Dermis microvascular lymphatic vessel endothelial cell (primary cell): ENCODE data around the gene CPAMD8. TPM values are rescaled to one million over a fixed set of nuclear protein-coding genes. Genes with fewer than 3 reads are reported as not detected.
"Not testable (repeated sequence)": the region's sequence is repeated elsewhere in the genome, so short reads cannot be mapped to it uniquely, and the experiment has no call there.

Experiments
- DNase-seq, 2 donors: peaks; one replicate each; pipeline versions ENCODE4 v3.0.0 to v3.0.0-alpha.2; 2010; ENCODE audit warnings: low read depth in 2 of 2
- total RNA-seq: library from RNA; depleted of rRNA; stranded (reverse); fragments of >200 nt; gene quantifications from 2 replicates; pipeline ENCODE4 v1.2.1, GENCODE V29; 2014

The CPAMD8 gene
- total RNA-seq, 1 donor from 2014 or later, result 1.5 TPM

- no peak for DNase-seq
These were observed 79.4 kb downstream of the CPAMD8 start for GRCh38 chr19:16946951-16947940.

GRCh38 chr19:16945762-16946465 lies 80.7 kb downstream of the CPAMD8 start:
- no peak for DNase-seq

GRCh38 chr19:16945364-16945714 lies 81.3 kb downstream of the CPAMD8 start:
- DNase-seq, result no peak

- DNase-seq, result no peak
These were observed 81.8 kb downstream of the CPAMD8 start for GRCh38 chr19:16944626-16945363.

- no peak for DNase-seq
These were observed 82.5 kb downstream of the CPAMD8 start for GRCh38 chr19:16943942-16944625.

- DNase-seq, result not testable (repeated sequence)
These were observed 83.5 kb downstream of the CPAMD8 start for GRCh38 chr19:16943090-16943489.

GRCh38 chr19:16942583-16942982 lies 84.0 kb downstream of the CPAMD8 start:
- no peak for DNase-seq

- no peak for DNase-seq
These were observed 86.0 kb downstream of the CPAMD8 start for GRCh38 chr19:16940626-16941025.

- DNase-seq, result not testable (repeated sequence)
These were observed 86.5 kb downstream of the CPAMD8 start for GRCh38 chr19:16940063-16940462.

GRCh38 chr19:16938211-16938610 lies 88.4 kb downstream of the CPAMD8 start:
- no peak for DNase-seq

- DNase-seq, result not testable (repeated sequence)
These were observed 88.8 kb downstream of the CPAMD8 start for GRCh38 chr19:16937796-16938195.

- DNase-seq, result no peak
These were observed 89.7 kb downstream of the CPAMD8 start for GRCh38 chr19:16936901-16937300.

GRCh38 chr19:16934489-16934888 lies 92.1 kb downstream of the CPAMD8 start:
- no peak for DNase-seq

- DNase-seq, result no peak
These were observed 95.3 kb downstream of the CPAMD8 start for GRCh38 chr19:16931306-16931705.

GRCh38 chr19:16930753-16931152 lies 95.9 kb downstream of the CPAMD8 start:
- DNase-seq, result no peak

GRCh38 chr19:16928916-16929315 lies 97.7 kb downstream of the CPAMD8 start:
- no peak for DNase-seq

GRCh38 chr19:16928351-16928750 lies 98.3 kb downstream of the CPAMD8 start:
- DNase-seq, result no peak

- no peak for DNase-seq
These were observed 98.7 kb downstream of the CPAMD8 start for GRCh38 chr19:16927883-16928282.

- no peak for DNase-seq
These were observed 103.7 kb downstream of the CPAMD8 start for GRCh38 chr19:16922949-16923348.

GRCh38 chr19:16922592-16922934 lies 104.0 kb downstream of the CPAMD8 start:
- DNase-seq, result no peak
